HG03103 (cell line): ENCODE data around the gene POLR2I.
"Not testable (repeated sequence)": the region's sequence is repeated elsewhere in the genome, so short reads cannot be mapped to it uniquely, and the experiment has no call there.

Experiments used
- ATAC-seq: cut with Tn5 transposase; IDR thresholded peaks from one replicate; pipeline ENCODE4 v1.9.1; 2021; ENCODE audit warnings: low read depth; ENCODE audit not compliant: unreplicated experiment

The POLR2I gene

GRCh38 chr19:36136964-36137686, 22.4 kb upstream of the POLR2I start:
- ATAC-seq: no peak

- ATAC-seq: not testable (repeated sequence)
Observed at GRCh38 chr19:36134867-36135266, 20.2 kb upstream of the POLR2I start.

DNA sequence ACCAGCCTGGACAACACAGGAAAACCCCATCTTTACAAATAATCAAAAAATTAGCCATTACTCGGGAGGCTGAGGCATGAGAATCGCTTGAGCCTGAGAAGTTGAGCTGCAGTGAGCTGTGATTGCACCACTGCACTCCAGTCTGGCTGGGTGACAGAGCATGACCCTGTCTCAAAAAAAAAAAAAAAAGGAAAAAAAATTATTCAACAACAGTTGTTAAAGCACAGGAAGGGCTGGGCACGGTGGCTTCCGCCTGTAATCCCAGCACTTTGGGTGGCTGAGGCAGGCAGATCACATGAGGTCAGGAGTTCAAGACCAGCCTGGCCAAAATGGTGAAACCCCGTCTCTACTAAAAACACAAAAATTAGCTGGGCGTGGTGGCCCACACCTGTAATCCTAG, 16.5 kb upstream of the POLR2I start:
- not testable (repeated sequence) for ATAC-seq

DNA sequence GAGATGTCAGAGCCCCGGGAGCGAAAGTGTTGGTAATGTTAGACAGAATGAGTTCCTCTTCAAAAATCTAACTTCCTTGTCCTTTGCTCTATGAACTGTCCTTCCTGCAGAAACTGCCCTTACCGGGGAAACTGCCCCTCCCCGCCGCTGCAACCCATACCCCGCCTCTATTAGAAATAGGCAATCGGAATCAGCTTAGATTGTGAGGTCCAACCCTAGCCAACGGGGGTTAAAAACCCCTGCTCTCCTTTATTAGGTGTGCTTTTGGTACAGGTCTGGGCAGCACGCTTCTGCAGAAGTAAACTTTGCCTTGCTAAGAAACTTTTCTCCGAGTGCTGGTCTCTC, 13.7 kb upstream of the POLR2I start:
- ATAC-seq: no peak

- no peak for ATAC-seq
Observed at GRCh38 chr19:36125557-36125956, 10.9 kb upstream of the POLR2I start.

DNA sequence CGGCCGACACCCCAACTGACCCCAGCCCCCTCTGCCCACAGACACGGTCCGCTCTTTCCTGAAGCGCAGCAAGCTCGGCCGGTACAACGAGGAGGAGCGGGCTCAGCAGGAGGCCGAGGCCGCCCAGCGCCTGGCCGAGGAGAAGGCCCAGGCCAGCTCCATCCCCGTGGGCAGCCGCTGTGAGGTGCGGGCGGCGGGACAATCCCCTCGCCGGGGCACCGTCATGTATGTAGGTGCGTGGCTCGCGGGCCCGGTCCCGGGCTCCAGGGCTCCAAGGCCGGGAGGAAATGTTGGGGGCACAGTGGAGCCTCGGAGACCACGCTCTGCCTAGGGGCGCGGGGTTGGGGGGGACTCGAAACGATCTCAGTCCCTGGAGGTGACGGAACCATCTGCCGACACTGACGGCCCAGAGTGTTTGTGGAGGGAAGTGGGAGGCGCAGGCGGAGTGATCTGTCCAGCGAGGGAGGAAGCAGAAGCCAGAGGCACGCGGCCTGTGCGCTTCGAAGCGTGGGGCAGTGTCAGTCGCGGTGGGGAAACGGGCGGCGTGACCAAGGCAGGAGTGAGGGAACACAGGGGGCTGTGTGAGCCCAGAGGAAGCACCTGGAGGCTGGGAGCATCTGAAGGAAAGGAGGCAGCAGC, 6.9 kb upstream of the POLR2I start:
- ATAC-seq: no peak

DNA sequence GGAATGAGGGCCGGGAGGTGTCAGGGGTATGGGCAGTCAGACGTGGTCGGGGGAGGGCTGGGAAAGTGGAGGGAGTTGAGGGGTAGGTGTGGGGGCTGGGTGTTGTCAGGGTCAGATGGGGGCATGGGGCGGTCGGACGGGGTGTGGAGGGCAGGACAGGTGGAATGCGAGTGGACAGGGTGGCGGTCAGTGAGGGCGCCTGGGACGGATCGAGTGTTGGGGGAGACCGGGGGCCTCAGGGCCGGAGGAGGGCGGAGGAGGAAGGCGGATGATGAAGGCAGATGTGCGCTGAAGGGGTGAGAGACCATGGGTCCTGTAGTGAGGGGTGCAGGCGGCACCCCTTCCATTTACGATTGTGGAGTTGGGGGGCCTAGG, 6.3 kb upstream of the POLR2I start:
- no peak for ATAC-seq

DNA sequence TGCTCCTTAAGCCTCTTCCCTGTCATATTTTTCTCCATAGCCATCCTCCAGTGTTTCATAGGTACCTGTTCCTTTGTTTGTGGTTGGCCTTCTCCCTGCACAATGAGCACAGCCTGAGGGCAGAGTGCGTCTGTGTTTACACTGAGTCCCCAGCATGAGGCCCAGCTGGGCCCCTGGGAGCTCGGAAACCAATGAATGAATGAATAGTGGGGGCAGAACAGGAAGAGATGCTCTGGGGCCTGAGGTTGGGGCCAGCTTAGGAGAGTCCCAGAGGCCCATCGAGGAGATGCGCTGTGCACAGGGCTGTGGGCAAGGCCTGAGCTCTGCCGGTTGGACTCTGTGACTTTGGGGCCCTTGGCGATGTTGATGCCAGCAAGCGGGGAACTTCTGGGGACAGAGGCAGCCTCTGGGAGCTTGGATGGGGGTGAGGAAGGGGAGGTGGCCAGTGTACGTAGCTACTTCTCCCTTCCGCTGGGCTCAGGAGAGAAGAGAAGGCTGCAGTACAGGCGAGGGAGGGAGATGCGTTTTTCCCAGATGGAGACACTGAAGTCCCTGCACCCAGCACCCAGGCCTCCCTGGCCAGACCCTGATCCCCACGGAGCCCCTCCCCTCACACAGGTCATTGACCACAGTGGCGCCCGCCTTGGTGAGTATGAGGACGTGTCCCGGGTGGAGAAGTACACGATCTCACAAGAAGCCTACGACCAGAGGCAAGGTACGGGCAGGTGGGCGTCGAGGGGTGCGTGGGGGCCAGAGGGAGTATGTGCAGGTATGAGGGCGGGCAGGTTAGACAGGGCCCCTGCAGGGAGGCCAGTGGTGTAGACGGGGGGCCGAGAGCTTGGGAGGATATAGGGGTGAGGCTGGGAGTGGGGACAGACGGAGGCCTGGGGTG, 5.7 kb upstream of the POLR2I start:
- no peak for ATAC-seq

GRCh38 chr19:36116344-36116637, 1.6 kb upstream of the POLR2I start:
- no peak for ATAC-seq

- ATAC-seq: peak; percentile 20
Observed at GRCh38 chr19:36115453-36116343, 1.0 kb upstream of the POLR2I start, which contains the start of gene TBCB. Gene TBCB, plus strand, starts transcription at chr19:36115468. Its CDS starts 93 bp downstream, at chr19:36115561.

GRCh38 chr19:36113894-36114720, 568 bp downstream of the POLR2I start:
- ATAC-seq: no peak

DNA sequence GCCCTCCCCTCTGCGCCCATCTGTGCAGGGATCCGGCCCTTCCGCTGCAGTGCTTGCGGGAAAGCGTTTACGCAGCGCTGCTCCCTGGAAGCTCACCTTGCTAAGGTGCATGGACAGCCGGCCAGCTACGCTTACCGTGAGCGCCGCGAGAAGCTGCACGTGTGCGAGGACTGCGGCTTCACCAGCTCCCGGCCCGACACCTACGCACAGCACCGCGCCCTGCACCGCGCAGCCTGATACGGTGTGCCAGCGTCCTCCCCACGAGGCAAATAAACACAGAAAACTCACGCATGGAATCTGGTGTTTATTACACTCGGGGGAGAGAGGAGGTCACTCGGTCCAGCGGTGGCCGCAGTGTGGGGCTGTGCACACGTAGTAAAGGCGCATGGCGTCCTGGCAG, 1.2 kb downstream of the POLR2I start:
- no peak for ATAC-seq

- no peak for ATAC-seq
Observed at GRCh38 chr19:36112678-36113077, 2.0 kb downstream of the POLR2I start.

- ATAC-seq: no peak
Observed at GRCh38 chr19:36111200-36111539, 3.5 kb downstream of the POLR2I start.

GRCh38 chr19:36110487-36111199, 4.0 kb downstream of the POLR2I start, which contains the start of gene OVOL3:
Gene OVOL3, plus strand, starts transcription at chr19:36111143. Its CDS starts 60 bp downstream, at chr19:36111203.
- ATAC-seq: no peak

GRCh38 chr19:36108684-36109083, 6.0 kb downstream of the POLR2I start:
- ATAC-seq: no peak

GRCh38 chr19:36106991-36107390, 7.7 kb downstream of the POLR2I start:
- no peak for ATAC-seq

DNA sequence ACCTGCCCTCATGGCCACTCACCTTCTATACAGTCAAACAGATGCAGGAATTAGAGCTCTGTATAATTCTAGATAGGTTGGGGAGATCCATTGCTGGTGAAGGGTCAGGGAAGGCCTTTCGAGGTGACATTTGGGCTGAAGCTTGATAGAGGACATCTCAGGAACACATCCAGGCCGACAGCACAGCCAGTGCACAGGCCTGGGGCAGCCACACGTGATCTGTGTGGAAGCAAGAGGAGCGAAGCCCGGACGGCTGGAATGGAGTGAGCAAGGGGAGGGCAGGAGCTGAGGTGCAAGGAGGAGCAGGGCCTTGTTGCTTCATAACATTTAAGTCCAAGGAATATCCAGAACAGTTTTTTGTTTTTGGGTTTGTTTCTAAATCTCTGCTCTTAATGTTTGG, 8.2 kb downstream of the POLR2I start:
- ATAC-seq: no peak
